ENCODE results near the gene DDI2. TPM values are rescaled to one million over a fixed set of nuclear protein-coding genes. Genes with fewer than 3 reads are reported as not detected.

The DDI2 gene
- total RNA-seq, 1 donor from 2014 or later = 26.1 TPM

GRCh38 chr1:15574741-15575140 is 42.5 kb upstream of the DDI2 start:
- peaks cover 13% of the 10 kb centered on the region for H3K36me3 Mint-ChIP-seq (ENCODE audit: low read depth, unreplicated experiment)
- no peaks in the 10 kb centered on the region for H3K79me2 ChIP-seq (ENCODE audit: insufficient read depth, low read length)
- H3K4me3 Mint-ChIP-seq (ENCODE audit: unreplicated experiment) = no peak overlapping the region
- H2AFZ ChIP-seq (ENCODE audit: low read depth, low read length) = no peak overlapping the region
- no peak for FAIRE-seq
- TF ChIP-seq EZH2 (IDR thresholded peaks at IDR 0.05; ENCODE audit: insufficient read depth, low read length) = no peak
- TF ChIP-seq CTCF (IDR thresholded peaks at IDR 0.05; ENCODE audit: insufficient read depth, low read depth, low read length) = no peak
- no peaks in the 10 kb centered on the region for H3K27me3 ChIP-seq (ENCODE audit: insufficient read depth, low read length)
- no peak overlapping the region for H3K27ac Mint-ChIP-seq (ENCODE audit: unreplicated experiment)
- no peaks in the 10 kb centered on the region for H3K27me3 Mint-ChIP-seq (ENCODE audit: low read depth, unreplicated experiment)
- H3K9me3 Mint-ChIP-seq (ENCODE audit: unreplicated experiment) = no peaks in the 10 kb centered on the region
- H3K4me1 Mint-ChIP-seq (ENCODE audit: low read depth, unreplicated experiment) = peaks cover 3% of the 10 kb centered on the region
- no peak overlapping the region for H3K4me2 ChIP-seq (ENCODE audit: low read length)
- peaks cover 9% of the 10 kb centered on the region for H3K36me3 ChIP-seq (ENCODE audit: insufficient read depth, low read length)
- H3K9me3 ChIP-seq (ENCODE audit: insufficient read depth, low read depth, low read length) = no peaks in the 10 kb centered on the region
- no peaks in the 10 kb centered on the region for H4K20me1 ChIP-seq (ENCODE audit: insufficient read depth, low read length)
- no peaks in the 10 kb centered on the region for H3K4me1 ChIP-seq (ENCODE audit: insufficient read depth, low read length)
- no peak overlapping the region for H3K27ac ChIP-seq (ENCODE audit: low read depth, low read length)
- H3K4me3 ChIP-seq (ENCODE audit: insufficient read depth, low read depth, low read length) = no peak overlapping the region
- H3K9ac ChIP-seq (ENCODE audit: low read length) = no peak overlapping the region
- no peak for DNase-seq (ENCODE audit: low read depth)

- H2AFZ ChIP-seq (ENCODE audit: low read depth, low read length) = no peak overlapping the region
- TF ChIP-seq CTCF (IDR thresholded peaks at IDR 0.05; ENCODE audit: insufficient read depth, low read depth, low read length) = no peak
- no peak for TF ChIP-seq EZH2 (IDR thresholded peaks at IDR 0.05; ENCODE audit: insufficient read depth, low read length)
- Mint-ChIP-seq H3K27ac (ENCODE audit: unreplicated experiment) (no peak overlapping the region), H3K27me3 (ENCODE audit: low read depth, unreplicated experiment) (no peaks in the 10 kb centered on the region), H3K4me1 (ENCODE audit: low read depth, unreplicated experiment) (peaks cover 6% of the 10 kb centered on the region), H3K9me3 (ENCODE audit: unreplicated experiment) (no peaks in the 10 kb centered on the region), H3K4me3 (ENCODE audit: unreplicated experiment) (no peak overlapping the region), H3K36me3 (ENCODE audit: low read depth, unreplicated experiment) (peaks cover 13% of the 10 kb centered on the region)
- H3K9me3 ChIP-seq (ENCODE audit: insufficient read depth, low read depth, low read length) = no peaks in the 10 kb centered on the region
- H4K20me1 ChIP-seq (ENCODE audit: insufficient read depth, low read length) = no peaks in the 10 kb centered on the region
- H3K27ac ChIP-seq (ENCODE audit: low read depth, low read length) = no peak overlapping the region
- DNase-seq (ENCODE audit: low read depth) (no peak), FAIRE-seq (no peak)
- H3K4me2 ChIP-seq (ENCODE audit: low read length) = no peak overlapping the region
- no peaks in the 10 kb centered on the region for H3K79me2 ChIP-seq (ENCODE audit: insufficient read depth, low read length)
- no peaks in the 10 kb centered on the region for H3K27me3 ChIP-seq (ENCODE audit: insufficient read depth, low read length)
- no peak overlapping the region for H3K9ac ChIP-seq (ENCODE audit: low read length)
- H3K4me3 ChIP-seq (ENCODE audit: insufficient read depth, low read depth, low read length) = no peak overlapping the region
- no peaks in the 10 kb centered on the region for H3K4me1 ChIP-seq (ENCODE audit: insufficient read depth, low read length)
- H3K36me3 ChIP-seq (ENCODE audit: insufficient read depth, low read length) = peaks cover 5% of the 10 kb centered on the region
These were observed 41.6 kb upstream of the DDI2 start for GRCh38 chr1:15575549-15576150.

GRCh38 chr1:15577691-15578090 is 39.6 kb upstream of the DDI2 start:
- Histone ChIP-seq H2AFZ (ENCODE audit: low read depth, low read length) (no peak overlapping the region), H3K36me3 (ENCODE audit: insufficient read depth, low read length) (no peaks in the 10 kb centered on the region), H3K4me2 (ENCODE audit: low read length) (no peak overlapping the region), H3K27me3 (ENCODE audit: insufficient read depth, low read length) (no peaks in the 10 kb centered on the region), H3K9ac (ENCODE audit: low read length) (no peak overlapping the region), H3K4me1 (ENCODE audit: insufficient read depth, low read length) (no peaks in the 10 kb centered on the region), H3K27ac (ENCODE audit: low read depth, low read length) (no peak overlapping the region), H4K20me1 (ENCODE audit: insufficient read depth, low read length) (no peaks in the 10 kb centered on the region), H3K79me2 (ENCODE audit: insufficient read depth, low read length) (no peaks in the 10 kb centered on the region), H3K4me3 (ENCODE audit: insufficient read depth, low read depth, low read length) (no peak overlapping the region), H3K9me3 (ENCODE audit: insufficient read depth, low read depth, low read length) (no peaks in the 10 kb centered on the region)
- no peak for DNase-seq (ENCODE audit: low read depth)
- peaks cover 6% of the 10 kb centered on the region for H3K4me1 Mint-ChIP-seq (ENCODE audit: low read depth, unreplicated experiment)
- no peaks in the 10 kb centered on the region for H3K9me3 Mint-ChIP-seq (ENCODE audit: unreplicated experiment)
- FAIRE-seq = no peak
- TF ChIP-seq EZH2 (IDR thresholded peaks at IDR 0.05; ENCODE audit: insufficient read depth, low read length) (no peak), CTCF (IDR thresholded peaks at IDR 0.05; ENCODE audit: insufficient read depth, low read depth, low read length) (no peak)
- H3K36me3 Mint-ChIP-seq (ENCODE audit: low read depth, unreplicated experiment) = peaks cover 9% of the 10 kb centered on the region
- H3K27me3 Mint-ChIP-seq (ENCODE audit: low read depth, unreplicated experiment) = no peaks in the 10 kb centered on the region
- H3K4me3 Mint-ChIP-seq (ENCODE audit: unreplicated experiment) = no peak overlapping the region
- no peak overlapping the region for H3K27ac Mint-ChIP-seq (ENCODE audit: unreplicated experiment)
